WTC11 (cell line): ENCODE measurements around the gene OLFM2. TPM values are rescaled to one million over a fixed set of nuclear protein-coding genes. Genes with fewer than 3 reads are reported as not detected.

Experiments used
- ATAC-seq: fragments of 200-7000 bp; cut with Tn5 transposase; 2 replicates; pipeline ENCODE4 v1.10.0; 2021; ENCODE audit warnings: mild to moderate bottlenecking, moderate library complexity
- CTCF ChIA-PET: fragments of 300-600 bp; sonication (Branson Sonifier 250); formaldehyde crosslinking; loops from one replicate; lab custom pipeline; 2021; ENCODE audit warnings: antibody characterized with exemption; lab: Charles Lee
- POLR2A ChIA-PET: fragments of 350-600 bp; sonication (Branson Sonifier 250); formaldehyde crosslinking; loops from one replicate; lab custom pipeline; 2021; ENCODE audit warnings: antibody characterized with exemption; lab: Charles Lee
- DNase-seq: peaks from one replicate; pipeline ENCODE4 v3.0.0; 2021; ENCODE audit warnings: low spot score
- H3K27ac Mint-ChIP-seq: 2 replicates; pipeline ENCODE4 v1.8.0; 2021; ENCODE audit warnings: mixed read lengths
- H3K27me3 Mint-ChIP-seq: 2 replicates; pipeline ENCODE4 v1.8.0; 2021; ENCODE audit warnings: low read depth, mild to moderate bottlenecking, moderate library complexity, mixed read lengths
- H3K36me3 Mint-ChIP-seq: 2 replicates; pipeline ENCODE4 v1.8.0; 2021; ENCODE audit warnings: mixed read lengths
- H3K4me1 Mint-ChIP-seq: 2 replicates; pipeline ENCODE4 v1.8.0; 2022; ENCODE audit warnings: mixed read lengths
- H3K4me3 Mint-ChIP-seq: 2 replicates; pipeline ENCODE4 v1.8.0; 2021; ENCODE audit warnings: mild to moderate bottlenecking, moderate library complexity, mixed read lengths
- H3K9me3 Mint-ChIP-seq: 2 replicates; pipeline ENCODE4 v1.8.0; 2021; ENCODE audit warnings: mixed read lengths
- ATF1 ChIP-seq: sonication (generic); formaldehyde crosslinking; IDR thresholded peaks from 2 replicates; pipeline ENCODE4 v1.8.1; 2023; ENCODE audit warnings: mild to moderate bottlenecking, moderate library complexity, missing genetic modification reagents
- CREM ChIP-seq: sonication (generic); formaldehyde crosslinking; IDR thresholded peaks from 2 replicates; pipeline ENCODE4 v1.8.1; 2022; ENCODE audit warnings: mild to moderate bottlenecking, missing genetic modification reagents, moderate library complexity
- FOXJ3 ChIP-seq: sonication (generic); formaldehyde crosslinking; IDR thresholded peaks from 2 replicates; pipeline ENCODE4 v1.9.0; 2021; ENCODE audit warnings: missing genetic modification reagents, mild to moderate bottlenecking, borderline replicate concordance
- HMGA2 ChIP-seq: fragments of 250-450 bp; sonication (Bioruptor Pico); IDR thresholded peaks from 2 replicates; pipeline ENCODE4 v1.4.0; 2021; ENCODE audit warnings: mild to moderate bottlenecking, moderate library complexity
- NFYB ChIP-seq: sonication (generic); formaldehyde crosslinking; conservative IDR thresholded peaks from 2 replicates; pipeline ENCODE4 v1.8.0; 2022; ENCODE audit warnings: low read depth, missing genetic modification reagents
- NR3C1 ChIP-seq: sonication (generic); formaldehyde crosslinking; conservative IDR thresholded peaks from 2 replicates; pipeline ENCODE4 v1.8.1; 2023; ENCODE audit warnings: low read depth, mild to moderate bottlenecking, missing genetic modification reagents
- SP1 ChIP-seq: sonication (generic); formaldehyde crosslinking; conservative IDR thresholded peaks from 2 replicates; pipeline ENCODE4 v1.8.1; 2022; ENCODE audit warnings: missing genetic modification reagents
- STAT6 ChIP-seq: sonication (generic); formaldehyde crosslinking; conservative IDR thresholded peaks from 2 replicates; pipeline ENCODE4 v1.8.1; 2023; ENCODE audit warnings: mild to moderate bottlenecking, low read depth, missing genetic modification reagents, moderate library complexity
- TEAD4 ChIP-seq: sonication (generic); formaldehyde crosslinking; IDR thresholded peaks from 2 replicates; pipeline ENCODE4 v1.8.0; 2022; ENCODE audit warnings: mild to moderate bottlenecking, missing genetic modification reagents
- ZNF232 ChIP-seq: sonication (generic); formaldehyde crosslinking; IDR thresholded peaks from 2 replicates; pipeline ENCODE4 v1.8.0; 2022; ENCODE audit warnings: mild to moderate bottlenecking, missing genetic modification reagents
- ZNF281 ChIP-seq: sonication (generic); formaldehyde crosslinking; IDR thresholded peaks from 2 replicates; pipeline ENCODE4 v1.8.0; 2023; ENCODE audit warnings: mild to moderate bottlenecking, missing genetic modification reagents
- ZNF423 ChIP-seq: fragments of 250-450 bp; sonication (Bioruptor Pico); IDR thresholded peaks from 2 replicates; pipeline ENCODE4 v2.1.2; 2022; ENCODE audit warnings: mild to moderate bottlenecking, moderate library complexity
- ZNF425 ChIP-seq: fragments of 250-450 bp; sonication (Bioruptor Pico); conservative IDR thresholded peaks from 2 replicates; pipeline ENCODE4 v1.9.0; 2021; ENCODE audit warnings: mild to moderate bottlenecking
- total RNA-seq: library from RNA; stranded (reverse); gene quantifications from 3 replicates; pipeline ENCODE4 v1.2.3, GENCODE V29; 2021
- TF ChIP-seq, protein P1 (sequence below): fragments of 250-450 bp; sonication (Bioruptor Pico); IDR thresholded peaks from 2 replicates; pipeline ENCODE4 v1.8.0; 2021; ENCODE audit warnings: mild to moderate bottlenecking

The OLFM2 gene
- total RNA-seq, 1 experiment from 2014 or later = 66.0 TPM

DNA sequence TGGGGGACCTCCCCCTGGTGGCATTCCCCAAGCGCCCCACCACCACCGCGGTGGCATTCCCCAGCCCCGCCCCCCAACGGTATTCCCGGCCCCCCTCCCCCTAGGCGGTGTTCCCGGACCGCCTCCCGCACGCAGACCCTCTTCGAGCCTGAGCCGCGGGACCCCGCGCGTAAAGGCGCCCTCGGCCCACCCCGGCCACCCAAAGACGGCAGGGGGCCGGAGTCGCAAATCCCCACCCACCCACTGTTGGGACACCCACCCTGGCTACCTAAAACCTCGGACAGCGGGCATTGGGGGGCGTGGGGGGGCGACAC lies 22.4 kb downstream of the OLFM2 start:
- CTCF ChIA-PET = interaction anchor here (1.0 kb wide), 1 partner anchor 30 kb away, joined by 4 read pairs; no protein-coding TSS in a partner anchor
- no peaks in the 10 kb centered on the region for H3K9me3 Mint-ChIP-seq
- POLR2A ChIA-PET = no interaction called here
- no peak overlapping the region for H3K27ac Mint-ChIP-seq
- DNase-seq = peak; percentile 41
- peaks cover 5% of the 10 kb centered on the region; the same call in 1 of the 2 replicates for H3K27me3 Mint-ChIP-seq
- peak overlapping the region; percentile 72 for H3K4me3 Mint-ChIP-seq
- H3K36me3 Mint-ChIP-seq = no peaks in the 10 kb centered on the region; the same call in 1 of the 2 replicates
- ATAC-seq = peak; percentile 7; the same call in 1 of the 2 replicates
- H3K4me1 Mint-ChIP-seq = peaks cover 16% of the 10 kb centered on the region
- no peak for TF ChIP-seq TEAD4 (CRISPR knock-in tag)
- no peak for TF ChIP-seq ZNF425
- TF ChIP-seq ZNF232 (CRISPR knock-in tag) = no peak
- TF ChIP-seq, protein P1, sequence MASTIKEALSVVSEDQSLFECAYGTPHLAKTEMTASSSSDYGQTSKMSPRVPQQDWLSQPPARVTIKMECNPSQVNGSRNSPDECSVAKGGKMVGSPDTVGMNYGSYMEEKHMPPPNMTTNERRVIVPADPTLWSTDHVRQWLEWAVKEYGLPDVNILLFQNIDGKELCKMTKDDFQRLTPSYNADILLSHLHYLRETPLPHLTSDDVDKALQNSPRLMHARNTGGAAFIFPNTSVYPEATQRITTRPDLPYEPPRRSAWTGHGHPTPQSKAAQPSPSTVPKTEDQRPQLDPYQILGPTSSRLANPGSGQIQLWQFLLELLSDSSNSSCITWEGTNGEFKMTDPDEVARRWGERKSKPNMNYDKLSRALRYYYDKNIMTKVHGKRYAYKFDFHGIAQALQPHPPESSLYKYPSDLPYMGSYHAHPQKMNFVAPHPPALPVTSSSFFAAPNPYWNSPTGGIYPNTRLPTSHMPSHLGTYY (CRISPR knock-in tag) = no peak
- TF ChIP-seq STAT6 (CRISPR knock-in tag) = no peak
- TF ChIP-seq NFYB (CRISPR knock-in tag) = no peak
- no peak for TF ChIP-seq CREM (CRISPR knock-in tag)
- no peak for TF ChIP-seq ATF1

DNA sequence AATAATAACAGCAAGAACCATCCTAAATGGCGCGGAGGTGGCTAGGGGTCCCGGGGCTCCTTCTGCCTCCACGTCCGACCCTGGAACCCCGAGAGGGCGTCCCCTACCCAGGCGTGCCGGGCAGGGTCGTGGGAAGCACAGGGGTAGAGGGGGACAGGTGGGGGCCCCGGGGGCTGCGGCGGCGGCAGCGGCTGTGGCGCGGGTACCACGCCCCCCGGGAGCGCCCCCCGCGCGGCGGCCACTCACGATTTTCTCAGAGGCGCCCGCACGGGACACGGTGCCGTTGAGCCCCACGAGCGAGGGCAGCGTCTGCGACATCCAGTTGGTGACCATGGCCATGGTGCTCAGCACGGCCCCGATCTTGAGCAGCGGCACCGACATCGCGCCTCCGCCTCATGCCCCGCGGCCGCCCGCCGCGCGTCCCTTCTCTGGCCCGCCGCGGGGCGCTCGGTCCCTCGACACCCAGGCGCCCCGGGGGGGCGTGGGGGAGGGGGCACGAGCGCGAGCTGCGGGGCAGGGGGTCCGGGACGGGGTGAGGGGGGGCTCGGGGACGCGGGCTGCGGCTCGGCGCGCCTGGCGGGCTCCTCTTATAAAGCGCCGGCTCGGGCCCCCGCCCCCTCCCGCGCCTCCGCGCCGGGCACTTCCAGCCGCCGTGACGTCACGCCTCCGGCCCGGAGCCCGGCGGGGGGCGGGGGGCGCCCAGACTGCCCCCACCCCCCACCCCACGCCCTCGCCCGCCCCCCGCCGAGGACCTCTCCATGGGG lies 22.9 kb downstream of the OLFM2 start:
- ChIA-PET POLR2A (no interaction called here), CTCF (interaction anchor here (1.0 to 1.4 kb wide), 4 partner anchors 18 to 114 kb away, joined by 3 to 7 read pairs (median 6); no protein-coding TSS in a partner anchor)
- Mint-ChIP-seq H3K4me3 (no peak overlapping the region), H3K36me3 (no peaks in the 10 kb centered on the region; the same call in 1 of the 2 replicates), H3K9me3 (no peaks in the 10 kb centered on the region), H3K27ac (no peak overlapping the region), H3K4me1 (peaks cover 15% of the 10 kb centered on the region), H3K27me3 (peaks cover 5% of the 10 kb centered on the region; the same call in 1 of the 2 replicates)
- ATAC-seq (no peak; the same call in 1 of the 2 replicates), DNase-seq (peak; percentile 41)
- TF ChIP-seq HMGA2 (no peak), SP1 (CRISPR knock-in tag) (0 out of 2 replicates have a peak, but pooled peaks have one; percentile 24), NR3C1 (CRISPR knock-in tag) (no peak), ZNF281 (no peak), FOXJ3 (no peak), ZNF423 (CRISPR knock-in tag) (peak; percentile 66; the same call in 1 of the 2 replicates)
